GM12878 (cell line): ENCODE data around the gene SLC38A5. TPM values are rescaled to one million over a fixed set of nuclear protein-coding genes. Genes with fewer than 3 reads are reported as not detected.

ENCODE experiments used
- ATAC-seq: fragments of 200-7000 bp; cut with Tn5 transposase; 3 replicates; pipeline ENCODE4 v1.9.1; 2020; ENCODE audit warnings: mild to moderate bottlenecking, moderate library complexity
- BruUV-seq: library from RNA; stranded (reverse); fragments of 400-500 nt; replicated peaks from 2 replicates; lab custom pipeline; 2021; lab: Mats Ljungman, UMichigan
- CTCF ChIA-PET: fragments of 300-600 bp; sonication (Branson Sonifier 250); formaldehyde crosslinking; extraction: SDS; loops from one replicate; lab custom pipeline; 2021; ENCODE audit warnings: inconsistent platforms; lab: Yijun Ruan, JAX
- POLR2A ChIA-PET: fragments of 350-600 bp; formaldehyde crosslinking; extraction: SDS; loops from one replicate; lab custom pipeline; 2021; ENCODE audit warnings: inconsistent platforms; lab: Charles Lee
- RAD21 ChIA-PET: fragments of 300-600 bp; sonication (Branson Sonifier 250); formaldehyde crosslinking; loops from one replicate; lab custom pipeline; 2023; ENCODE audit warnings: antibody characterized with exemption; ENCODE audit not compliant: unreplicated experiment; lab: Charles Lee
- SMC1A ChIA-PET: fragments of 300-600 bp; sonication (Branson Sonifier 250); formaldehyde crosslinking; loops from one replicate; lab custom pipeline; 2023; ENCODE audit not compliant: unreplicated experiment, uncharacterized antibody; lab: Charles Lee
- DNase-seq: peaks from one replicate; pipeline ENCODE4 v3.0.0-alpha.2; 2011; ENCODE audit warnings: low read depth, low spot score
- FAIRE-seq: peaks from 3 replicates; lab custom pipeline; 2011; peaks lifted over from hg19 to GRCh38; lab: Jason Lieb, UNC
- H2AFZ ChIP-seq: 2 replicates; pipeline ENCODE4 v1.6.0; 2011; ENCODE audit warnings: low read depth, low read length, control low read depth; ENCODE audit not compliant: control insufficient read depth
- H3K27ac ChIP-seq: 2 replicates; pipeline ENCODE4 v1.5.1; 2011; ENCODE audit warnings: control low read depth; ENCODE audit not compliant: control insufficient read depth, insufficient read depth
- H3K27me3 ChIP-seq, 2 experiments: replicated peaks in 1 of 2; 2 replicates each; pipeline versions ENCODE4 v1.6.0 to v1.6.1; 2011; ENCODE audit warnings: low read length in 1 of 2; ENCODE audit not compliant: control insufficient read depth in 2 of 2, insufficient read depth in 2 of 2
- H3K36me3 ChIP-seq, 2 experiments: 2 replicates each; pipeline ENCODE4 v1.5.1; 2011; ENCODE audit warnings: low read length in 1 of 2; ENCODE audit not compliant: control insufficient read depth in 2 of 2, insufficient read depth in 2 of 2
- H3K4me1 ChIP-seq: 2 replicates; pipeline ENCODE4 v1.6.1; 2011; ENCODE audit warnings: mild to moderate bottlenecking, low read length, moderate library complexity, mixed read lengths; ENCODE audit not compliant: control insufficient read depth, insufficient read depth
- H3K4me2 ChIP-seq: 2 replicates; pipeline ENCODE4 v1.6.0; 2011; ENCODE audit warnings: control low read depth; ENCODE audit not compliant: control insufficient read depth, insufficient read depth
- H3K4me3 ChIP-seq: fragments of 200-600 bp; sonication (generic); 2 replicates; pipeline ENCODE4 v1.5.1; 2016
- H3K79me2 ChIP-seq: 2 replicates; pipeline ENCODE4 v1.6.0; 2011; ENCODE audit warnings: low read length; ENCODE audit not compliant: control insufficient read depth, insufficient read depth
- H3K9ac ChIP-seq: 2 replicates; pipeline ENCODE4 v1.8.0; 2011; ENCODE audit warnings: low read length, control low read depth, mixed read lengths; ENCODE audit not compliant: control insufficient read depth, insufficient read depth
- H3K9me3 ChIP-seq: replicated peaks from 3 replicates; pipeline ENCODE4 v1.5.1; 2011; ENCODE audit warnings: mild to moderate bottlenecking, low read length; ENCODE audit not compliant: control insufficient read depth, insufficient read depth
- H4K20me1 ChIP-seq: 2 replicates; pipeline ENCODE4 v1.6.0; 2011; ENCODE audit not compliant: control insufficient read depth, insufficient read depth
- ASH2L ChIP-seq: fragments of 300-600, 200-600 bp; sonication (generic); IDR thresholded peaks from 2 replicates; pipeline ENCODE4 v1.6.1; 2017; ENCODE audit warnings: low read depth, mild to moderate bottlenecking, borderline replicate concordance
- BCL3 ChIP-seq: IDR thresholded peaks from 2 replicates; pipeline ENCODE4 v1.6.1; 2011; ENCODE audit warnings: borderline replicate concordance, low read depth, mild to moderate bottlenecking, moderate library complexity, low read length; ENCODE audit not compliant: insufficient read depth, poor library complexity, severe bottlenecking
- CEBPB ChIP-seq, 2 experiments: fragments of 150-350 bp in 1 of 2; IDR thresholded peaks; 2 replicates each; pipeline ENCODE4 v1.6.1; 2012 to 2014; ENCODE audit warnings: low read depth in 2 of 2, low read length in 2 of 2, borderline replicate concordance in 1 of 2, inconsistent platforms in 1 of 2
- CHD1 ChIP-seq: IDR thresholded peaks from 2 replicates; pipeline ENCODE4 v1.6.1; 2012; ENCODE audit warnings: low read depth, low read length, improper control_type of control experiment
- CTCF ChIP-seq, 3 experiments: IDR thresholded peaks in 2 of 3; conservative IDR thresholded peaks in 1 of 3; 2 replicates each; pipeline ENCODE4 v1.5.1; 2011; ENCODE audit warnings: low read depth in 3 of 3, low read length in 3 of 3, mild to moderate bottlenecking in 3 of 3, control low read depth in 2 of 3, moderate library complexity in 2 of 3, inconsistent platforms in 1 of 3, mixed read lengths in 1 of 3; ENCODE audit not compliant: control insufficient read depth in 2 of 3, insufficient read depth in 1 of 3; ENCODE audit errors: extremely low read depth in 1 of 3
- MEF2A ChIP-seq: IDR thresholded peaks from 2 replicates; pipeline ENCODE4 v1.6.1; 2011; ENCODE audit warnings: low read depth, mild to moderate bottlenecking, low read length, moderate library complexity; ENCODE audit not compliant: insufficient read depth
- POLR2A ChIP-seq: IDR thresholded peaks from 2 replicates; pipeline ENCODE4 v1.6.1; 2011; ENCODE audit warnings: low read depth, mild to moderate bottlenecking, low read length
- RB1 ChIP-seq: fragments of 450-650 bp; formaldehyde crosslinking; IDR thresholded peaks from 2 replicates; pipeline ENCODE4 v1.6.1; 2017; ENCODE audit warnings: mild to moderate bottlenecking, borderline replicate concordance
- SIX5 ChIP-seq: IDR thresholded peaks from 2 replicates; pipeline ENCODE4 v1.6.1; 2011; ENCODE audit warnings: mild to moderate bottlenecking, low read depth, low read length, moderate library complexity; ENCODE audit not compliant: severe bottlenecking
- TCF12 ChIP-seq: IDR thresholded peaks from 2 replicates; pipeline ENCODE4 v1.6.1; 2011; ENCODE audit warnings: low read depth, mild to moderate bottlenecking, low read length
- ZNF592 ChIP-seq: fragments of 450-650 bp; IDR thresholded peaks from 2 replicates; pipeline ENCODE4 v1.6.1; 2017; ENCODE audit warnings: mild to moderate bottlenecking, moderate library complexity
- WGBS: methylation state at CpG from one replicate; pipeline ENCODE4 v1.1.6; 2016; ENCODE audit warnings: low lambda C conversion rate; ENCODE audit not compliant: insufficient replicate concordance, insufficient coverage; ENCODE audit errors: missing lambda C conversion rate; 5-methylcytosine and 5-hydroxymethylcytosine counted together
- in situ Hi-C: fragments of 300-500 bp; cut with MboI; formaldehyde crosslinking; loops from 9 replicates; pipeline ENCODE4 v1.14.3; 2018; ENCODE audit warnings: mixed read lengths
- intact Hi-C: fragments of 100-400 bp; cut with micrococcal nuclease; formaldehyde crosslinking; loops from one replicate; pipeline ENCODE4 v1.14.2; 2022; ENCODE audit not compliant: unreplicated experiment
- polyA plus RNA-seq, 11 experiments: library from polyadenylated mRNA; depleted of rRNA in 4 of 11; unstranded in 6 of 11; stranded (reverse) in 5 of 11; fragments of >200 nt; fragmentation: Nextera tagmentation in 4 of 11; fragmentation: Illumina TruSeq in 1 of 11; extraction: Ambion mirVana in 4 of 11; extraction: Trizol in 1 of 11; gene quantifications; 1 replicate in 1 of 11; 2 replicates in 10 of 11; pipeline versions ENCODE4 v1.2.1 to v1.2.3, GENCODE V29; 2011 to 2016; ENCODE audit warnings: inconsistent platforms in 2 of 11, missing spikeins in 2 of 11, low read depth in 1 of 11
- total RNA-seq, 4 experiments: library from RNA; depleted of rRNA in 3 of 4; stranded (reverse); fragments of >200 nt in 3 of 4; fragmentation: Illumina TruSeq in 1 of 4; extraction: Trizol in 1 of 4; gene quantifications; 2 replicates each; pipeline versions ENCODE4 v1.2.1 to v1.2.3, GENCODE V29; 2013 to 2021

Gene SLC38A5
- total and polyA plus RNA-seq, 10 of the 15 experiments (the other 5 are each of a cell fraction or from before 2014, with no cell fraction given): 4.2 to 108 (median 70.6) TPM

- H4K20me1 ChIP-seq: no peaks in the 10 kb centered on the region
- no peak overlapping the region for H2AFZ ChIP-seq
- 49% methylated on average over 5 of the region's 5 CpGs for WGBS
- H3K27me3 ChIP-seq: no peaks in the 10 kb centered on the region
- TF ChIP-seq CEBPB (IDR thresholded peaks at IDR 0.05; ENCODE audit: borderline replicate concordance in 1 of 2, low read depth in 2 of 2, low read length in 2 of 2) (no peak), CHD1 (no peak), TCF12 (no peak), ASH2L (no peak), POLR2A (no peak), MEF2A (no peak), RB1 (no peak), SIX5 (no peak), BCL3 (no peak), CTCF (IDR thresholded peaks at IDR 0.05 in 2 of 3, conservative IDR thresholded peaks at IDR 0.05 in 1 of 3; ENCODE audit: control insufficient read depth in 2 of 3, extremely low read depth in 1 of 3, insufficient read depth in 1 of 3, low read depth in 3 of 3, low read length in 3 of 3) (no peak), ZNF592 (no peak)
- DNase-seq: no peak
- H3K4me1 ChIP-seq: peaks cover 7% of the 10 kb centered on the region; the same call in 1 of the 2 replicates
- H3K9ac ChIP-seq: no peak overlapping the region
- H3K9me3 ChIP-seq: no peaks in the 10 kb centered on the region
- H3K4me2 ChIP-seq: no peak overlapping the region
- no TSS peak for BruUV-seq
- H3K4me3 ChIP-seq: no peak overlapping the region
- no peaks in the 10 kb centered on the region for H3K36me3 ChIP-seq
- ChIA-PET RAD21 (no interaction called here), POLR2A (no interaction called here), SMC1A (no interaction called here), CTCF (no interaction called here)
- in situ Hi-C loops: no loop called here
- H3K79me2 ChIP-seq: peaks cover 3% of the 10 kb centered on the region
- intact Hi-C loops: no loop called here
- FAIRE-seq: no peak
- ATAC-seq: no peak
- H3K27ac ChIP-seq: no peak overlapping the region
These were observed 46.9 kb upstream of the SLC38A5 start for GRCh38 chrX:48516987-48517386.
